ENCODE data around the gene CIAPIN1.

The CIAPIN1 gene

DNA sequence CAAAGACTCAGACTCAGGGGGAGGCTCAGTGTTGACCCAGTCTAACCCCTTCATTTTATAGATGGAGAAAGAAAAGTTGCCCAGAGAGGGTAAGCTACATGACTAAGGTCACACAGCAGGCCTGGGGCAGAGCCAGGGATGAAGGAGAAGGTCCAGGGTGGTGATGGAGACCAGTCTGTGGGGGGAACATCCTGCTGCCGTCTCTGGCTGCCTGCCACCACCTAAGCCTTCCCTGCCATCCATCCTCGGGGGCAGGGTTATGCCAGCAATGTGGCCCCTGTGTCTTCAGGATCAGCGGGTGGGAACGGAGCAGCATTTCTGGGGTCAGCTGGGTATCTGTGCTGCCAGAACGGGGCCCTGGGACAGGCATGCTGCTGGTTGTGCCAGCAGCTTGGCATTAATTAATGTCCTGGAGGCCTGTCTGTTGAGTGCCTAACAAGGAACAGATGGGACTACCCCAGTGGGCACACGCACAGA lies 33.6 kb upstream of the CIAPIN1 start:
- no peak for TF ChIP-seq SPI1 (IDR thresholded peaks at IDR 0.05; ENCODE audit: borderline replicate concordance, low read depth)
- no peak for TF ChIP-seq GABPA (IDR thresholded peaks at IDR 0.05; ENCODE audit: low read depth)
- no peak for TF ChIP-seq POLR2AphosphoS5 (IDR thresholded peaks at IDR 0.05; ENCODE audit: low read depth)
- TF ChIP-seq, protein P1, sequence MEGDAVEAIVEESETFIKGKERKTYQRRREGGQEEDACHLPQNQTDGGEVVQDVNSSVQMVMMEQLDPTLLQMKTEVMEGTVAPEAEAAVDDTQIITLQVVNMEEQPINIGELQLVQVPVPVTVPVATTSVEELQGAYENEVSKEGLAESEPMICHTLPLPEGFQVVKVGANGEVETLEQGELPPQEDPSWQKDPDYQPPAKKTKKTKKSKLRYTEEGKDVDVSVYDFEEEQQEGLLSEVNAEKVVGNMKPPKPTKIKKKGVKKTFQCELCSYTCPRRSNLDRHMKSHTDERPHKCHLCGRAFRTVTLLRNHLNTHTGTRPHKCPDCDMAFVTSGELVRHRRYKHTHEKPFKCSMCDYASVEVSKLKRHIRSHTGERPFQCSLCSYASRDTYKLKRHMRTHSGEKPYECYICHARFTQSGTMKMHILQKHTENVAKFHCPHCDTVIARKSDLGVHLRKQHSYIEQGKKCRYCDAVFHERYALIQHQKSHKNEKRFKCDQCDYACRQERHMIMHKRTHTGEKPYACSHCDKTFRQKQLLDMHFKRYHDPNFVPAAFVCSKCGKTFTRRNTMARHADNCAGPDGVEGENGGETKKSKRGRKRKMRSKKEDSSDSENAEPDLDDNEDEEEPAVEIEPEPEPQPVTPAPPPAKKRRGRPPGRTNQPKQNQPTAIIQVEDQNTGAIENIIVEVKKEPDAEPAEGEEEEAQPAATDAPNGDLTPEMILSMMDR (IDR thresholded peaks at IDR 0.05; ENCODE audit: insufficient read depth, low read length), result no peak
- TF ChIP-seq, protein P2, sequence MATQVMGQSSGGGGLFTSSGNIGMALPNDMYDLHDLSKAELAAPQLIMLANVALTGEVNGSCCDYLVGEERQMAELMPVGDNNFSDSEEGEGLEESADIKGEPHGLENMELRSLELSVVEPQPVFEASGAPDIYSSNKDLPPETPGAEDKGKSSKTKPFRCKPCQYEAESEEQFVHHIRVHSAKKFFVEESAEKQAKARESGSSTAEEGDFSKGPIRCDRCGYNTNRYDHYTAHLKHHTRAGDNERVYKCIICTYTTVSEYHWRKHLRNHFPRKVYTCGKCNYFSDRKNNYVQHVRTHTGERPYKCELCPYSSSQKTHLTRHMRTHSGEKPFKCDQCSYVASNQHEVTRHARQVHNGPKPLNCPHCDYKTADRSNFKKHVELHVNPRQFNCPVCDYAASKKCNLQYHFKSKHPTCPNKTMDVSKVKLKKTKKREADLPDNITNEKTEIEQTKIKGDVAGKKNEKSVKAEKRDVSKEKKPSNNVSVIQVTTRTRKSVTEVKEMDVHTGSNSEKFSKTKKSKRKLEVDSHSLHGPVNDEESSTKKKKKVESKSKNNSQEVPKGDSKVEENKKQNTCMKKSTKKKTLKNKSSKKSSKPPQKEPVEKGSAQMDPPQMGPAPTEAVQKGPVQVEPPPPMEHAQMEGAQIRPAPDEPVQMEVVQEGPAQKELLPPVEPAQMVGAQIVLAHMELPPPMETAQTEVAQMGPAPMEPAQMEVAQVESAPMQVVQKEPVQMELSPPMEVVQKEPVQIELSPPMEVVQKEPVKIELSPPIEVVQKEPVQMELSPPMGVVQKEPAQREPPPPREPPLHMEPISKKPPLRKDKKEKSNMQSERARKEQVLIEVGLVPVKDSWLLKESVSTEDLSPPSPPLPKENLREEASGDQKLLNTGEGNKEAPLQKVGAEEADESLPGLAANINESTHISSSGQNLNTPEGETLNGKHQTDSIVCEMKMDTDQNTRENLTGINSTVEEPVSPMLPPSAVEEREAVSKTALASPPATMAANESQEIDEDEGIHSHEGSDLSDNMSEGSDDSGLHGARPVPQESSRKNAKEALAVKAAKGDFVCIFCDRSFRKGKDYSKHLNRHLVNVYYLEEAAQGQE (IDR thresholded peaks at IDR 0.05; ENCODE audit: insufficient replicate concordance, low read depth), result no peak
- Histone ChIP-seq H3K27me3 (ENCODE audit: insufficient read depth, poor library complexity, severe bottlenecking) (peaks cover 8% of the 10 kb centered on the region), H3K27ac (replicated peaks) (no peak overlapping the region), H3K4me3 (replicated peaks; ENCODE audit: insufficient read depth, low read length) (no peak overlapping the region)
- no peak for DNase-seq (ENCODE audit: low read depth in 1 of 2, low spot score in 1 of 2)

- DNase-seq (ENCODE audit: low read depth in 1 of 2, low spot score in 1 of 2), result no peak
- Histone ChIP-seq H3K27me3 (ENCODE audit: insufficient read depth, poor library complexity, severe bottlenecking) (peaks cover 8% of the 10 kb centered on the region), H3K4me3 (replicated peaks; ENCODE audit: insufficient read depth, low read length) (no peak overlapping the region), H3K27ac (replicated peaks) (no peak overlapping the region)
- TF ChIP-seq SPI1 (IDR thresholded peaks at IDR 0.05; ENCODE audit: borderline replicate concordance, low read depth) (no peak), GABPA (IDR thresholded peaks at IDR 0.05; ENCODE audit: low read depth) (no peak), POLR2AphosphoS5 (IDR thresholded peaks at IDR 0.05; ENCODE audit: low read depth) (no peak)
- TF ChIP-seq, protein P1 (IDR thresholded peaks at IDR 0.05; ENCODE audit: insufficient read depth, low read length), result no peak
- TF ChIP-seq, protein P2 (IDR thresholded peaks at IDR 0.05; ENCODE audit: insufficient replicate concordance, low read depth), result no peak
These were observed 33.0 kb upstream of the CIAPIN1 start for GRCh38 chr16:57479976-57480753.

DNA sequence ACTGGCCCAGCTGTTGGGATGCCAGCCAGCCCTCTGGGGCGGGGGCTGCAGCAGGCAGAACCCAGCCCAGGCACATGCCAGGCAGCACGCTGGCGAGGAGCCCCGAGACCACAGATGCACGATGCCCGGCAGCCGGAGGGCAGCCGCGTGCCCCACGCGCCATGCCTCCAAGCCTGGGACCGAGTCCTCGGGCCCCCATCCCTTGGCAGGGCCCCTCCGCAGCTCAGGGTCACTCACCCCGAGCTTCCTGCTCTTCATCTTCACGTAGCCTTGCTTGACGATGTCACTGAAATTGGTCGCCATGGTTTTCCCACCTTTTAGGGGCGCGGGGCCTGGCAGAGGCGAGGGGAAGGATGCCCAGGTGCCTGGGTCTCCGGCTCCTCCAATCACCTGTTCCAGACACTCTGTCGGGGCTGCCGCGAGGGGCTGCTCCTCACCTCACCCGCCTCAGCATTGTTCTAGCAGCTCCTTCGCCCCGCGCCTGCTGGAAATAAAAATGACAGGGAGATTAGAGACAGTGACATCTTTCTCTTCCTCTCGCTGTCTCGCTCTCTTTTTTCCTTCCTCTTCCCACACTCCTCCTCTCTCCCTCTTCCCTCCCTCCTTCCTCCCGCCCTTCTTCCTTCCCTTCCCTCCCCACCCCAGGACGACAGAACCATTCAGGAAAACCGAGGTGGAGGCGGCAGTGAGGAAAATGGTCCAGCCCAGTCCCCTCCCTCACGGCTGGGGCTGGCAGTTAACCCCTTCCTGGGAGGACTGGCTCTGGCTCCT lies 32.2 kb upstream of the CIAPIN1 start:
- peaks cover 8% of the 10 kb centered on the region for H3K27me3 ChIP-seq (ENCODE audit: insufficient read depth, poor library complexity, severe bottlenecking)
- DNase-seq (ENCODE audit: low read depth in 1 of 2, low spot score in 1 of 2), result no peak
- TF ChIP-seq SPI1 (IDR thresholded peaks at IDR 0.05; ENCODE audit: borderline replicate concordance, low read depth), result no peak
- TF ChIP-seq GABPA (IDR thresholded peaks at IDR 0.05; ENCODE audit: low read depth), result no peak
- TF ChIP-seq, protein P2 (IDR thresholded peaks at IDR 0.05; ENCODE audit: insufficient replicate concordance, low read depth), result no peak
- TF ChIP-seq, protein P1 (IDR thresholded peaks at IDR 0.05; ENCODE audit: insufficient read depth, low read length), result no peak
- no peak for TF ChIP-seq POLR2AphosphoS5 (IDR thresholded peaks at IDR 0.05; ENCODE audit: low read depth)
- H3K4me3 ChIP-seq (replicated peaks; ENCODE audit: insufficient read depth, low read length), result no peak overlapping the region
- no peak overlapping the region for H3K27ac ChIP-seq (replicated peaks)
